Left ventricle myocardium inferior (tissue), 1 donor: Measurements from ENCODE around the gene AGTPBP1. TPM values are rescaled to one million over a fixed set of nuclear protein-coding genes. Genes with fewer than 3 reads are reported as not detected.

Source experiments
- DNase-seq: peaks from one replicate; pipeline ENCODE4 v3.0.0-alpha.2; 2020
- H3K27ac ChIP-seq: fragments of 200-600 bp; replicated peaks from 2 replicates; pipeline ENCODE4 v1.8.0; 2021
- H3K27me3 ChIP-seq: fragments of 200-600 bp; 2 replicates; pipeline ENCODE4 v1.8.0; 2021; ENCODE audit warnings: low read depth
- H3K36me3 ChIP-seq: fragments of 200-600 bp; 2 replicates; pipeline ENCODE4 v1.8.0; 2021
- H3K4me1 ChIP-seq: fragments of 200-600 bp; 2 replicates; pipeline ENCODE4 v1.8.0; 2021
- H3K4me3 ChIP-seq: fragments of 200-600 bp; 2 replicates; pipeline ENCODE4 v1.8.0; 2021; ENCODE audit warnings: mild to moderate bottlenecking, moderate library complexity
- H3K9me3 ChIP-seq: fragments of 200-600 bp; replicated peaks from 2 replicates; pipeline ENCODE4 v1.8.0; 2021
- intact Hi-C: fragments of 100-400 bp; cut with micrococcal nuclease; formaldehyde crosslinking; loops from one replicate; pipeline ENCODE4 v1.11.0; 2022
- total RNA-seq: library from RNA; stranded (reverse); fragmentation: NEBNext Ultra II Directional; extraction: Animal tissue kit (Norgen Biotek cat#: 25700); gene quantifications from one replicate; pipeline ENCODE4 v1.2.1, GENCODE V29; 2021
- TF ChIP-seq, protein P1 (sequence below): fragments of 200-600 bp; IDR thresholded peaks from 2 replicates; pipeline ENCODE4 v1.8.0; 2021; ENCODE audit warnings: antibody characterized with exemption, mild to moderate bottlenecking, borderline replicate concordance
- donor health status: DM: no; HTN: yes; CAD: no; lungs with severe emphysema.

AGTPBP1 gene
- total RNA-seq, 1 donor from 2014 or later: 52.5 TPM

DNA sequence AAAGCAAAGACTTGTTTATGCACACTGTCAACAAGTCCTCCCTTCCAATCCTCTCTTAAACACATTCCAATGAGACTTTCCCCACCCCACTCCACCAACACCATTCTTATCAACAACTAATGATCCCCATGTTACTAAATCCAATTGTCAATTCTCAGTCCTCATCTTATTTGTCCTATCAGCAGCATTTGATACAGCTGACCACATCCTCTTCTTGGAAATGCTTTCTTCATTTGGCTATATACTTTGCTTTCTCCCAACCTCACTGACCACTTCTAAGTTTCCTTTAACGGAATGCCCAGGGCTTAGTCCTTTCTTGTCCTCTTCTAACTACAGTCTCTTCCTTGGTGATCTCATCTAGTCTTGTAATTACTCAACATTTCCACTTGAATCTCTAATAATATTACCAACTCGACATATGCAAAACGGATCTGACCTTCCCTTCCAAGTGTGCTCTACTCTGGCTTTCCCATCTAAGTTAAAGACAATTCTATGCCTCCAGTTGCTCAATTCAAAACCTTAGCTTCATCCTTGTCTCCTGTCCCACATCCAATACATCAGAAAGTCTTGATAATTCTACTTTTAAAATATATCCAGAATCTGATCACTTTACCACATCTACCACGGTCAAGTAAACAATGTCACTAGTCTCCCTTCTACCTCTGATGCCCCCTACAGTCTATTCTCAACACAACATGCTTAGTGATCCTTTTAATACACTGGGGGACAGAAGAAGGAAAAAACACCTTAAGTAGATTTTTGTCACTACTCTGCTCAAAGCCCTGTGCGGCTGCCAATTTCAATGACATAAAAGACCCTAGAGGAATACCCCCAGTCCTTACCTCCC lies 25.5 kb downstream of the AGTPBP1 start:
- no peak for DNase-seq
- H3K9me3 ChIP-seq: no peaks in the 10 kb centered on the region
- H3K27me3 ChIP-seq: no peaks in the 10 kb centered on the region
- peaks cover 27% of the 10 kb centered on the region for H3K4me1 ChIP-seq
- no peaks in the 10 kb centered on the region for H3K36me3 ChIP-seq
- peak overlapping the region; percentile 6 for H3K27ac ChIP-seq
- TF ChIP-seq, protein P1, sequence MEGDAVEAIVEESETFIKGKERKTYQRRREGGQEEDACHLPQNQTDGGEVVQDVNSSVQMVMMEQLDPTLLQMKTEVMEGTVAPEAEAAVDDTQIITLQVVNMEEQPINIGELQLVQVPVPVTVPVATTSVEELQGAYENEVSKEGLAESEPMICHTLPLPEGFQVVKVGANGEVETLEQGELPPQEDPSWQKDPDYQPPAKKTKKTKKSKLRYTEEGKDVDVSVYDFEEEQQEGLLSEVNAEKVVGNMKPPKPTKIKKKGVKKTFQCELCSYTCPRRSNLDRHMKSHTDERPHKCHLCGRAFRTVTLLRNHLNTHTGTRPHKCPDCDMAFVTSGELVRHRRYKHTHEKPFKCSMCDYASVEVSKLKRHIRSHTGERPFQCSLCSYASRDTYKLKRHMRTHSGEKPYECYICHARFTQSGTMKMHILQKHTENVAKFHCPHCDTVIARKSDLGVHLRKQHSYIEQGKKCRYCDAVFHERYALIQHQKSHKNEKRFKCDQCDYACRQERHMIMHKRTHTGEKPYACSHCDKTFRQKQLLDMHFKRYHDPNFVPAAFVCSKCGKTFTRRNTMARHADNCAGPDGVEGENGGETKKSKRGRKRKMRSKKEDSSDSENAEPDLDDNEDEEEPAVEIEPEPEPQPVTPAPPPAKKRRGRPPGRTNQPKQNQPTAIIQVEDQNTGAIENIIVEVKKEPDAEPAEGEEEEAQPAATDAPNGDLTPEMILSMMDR: peak; percentile 9
- H3K4me3 ChIP-seq: no peak overlapping the region
- intact Hi-C loops: no loop called here

DNA sequence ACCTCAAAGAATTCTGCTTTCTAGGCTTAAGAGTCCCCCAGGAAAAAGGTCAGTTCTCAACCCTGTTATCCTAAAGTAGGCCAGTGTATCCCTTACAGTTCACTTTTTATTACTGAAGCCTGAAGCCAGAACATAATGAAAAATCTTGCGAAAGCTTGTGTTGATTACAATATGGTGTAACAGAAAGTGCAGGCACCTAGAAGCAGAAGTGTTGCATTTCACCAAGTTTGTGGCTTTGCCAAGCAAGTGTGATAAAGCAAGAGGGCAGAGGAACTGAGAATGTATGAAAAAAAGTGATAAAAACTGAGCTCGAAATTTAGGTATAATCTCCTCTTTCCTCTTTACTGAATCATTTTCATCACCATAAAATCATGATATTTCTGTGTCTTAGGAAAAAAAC lies 26.2 kb downstream of the AGTPBP1 start:
- H3K27me3 ChIP-seq: no peaks in the 10 kb centered on the region
- no peak for DNase-seq
- no peak overlapping the region for H3K4me3 ChIP-seq
- H3K9me3 ChIP-seq: no peaks in the 10 kb centered on the region
- H3K4me1 ChIP-seq: peaks cover 27% of the 10 kb centered on the region
- TF ChIP-seq, protein P1: no peak
- no peaks in the 10 kb centered on the region for H3K36me3 ChIP-seq
- intact Hi-C loops: no loop called here
- peak overlapping the region; percentile 6 for H3K27ac ChIP-seq

DNA sequence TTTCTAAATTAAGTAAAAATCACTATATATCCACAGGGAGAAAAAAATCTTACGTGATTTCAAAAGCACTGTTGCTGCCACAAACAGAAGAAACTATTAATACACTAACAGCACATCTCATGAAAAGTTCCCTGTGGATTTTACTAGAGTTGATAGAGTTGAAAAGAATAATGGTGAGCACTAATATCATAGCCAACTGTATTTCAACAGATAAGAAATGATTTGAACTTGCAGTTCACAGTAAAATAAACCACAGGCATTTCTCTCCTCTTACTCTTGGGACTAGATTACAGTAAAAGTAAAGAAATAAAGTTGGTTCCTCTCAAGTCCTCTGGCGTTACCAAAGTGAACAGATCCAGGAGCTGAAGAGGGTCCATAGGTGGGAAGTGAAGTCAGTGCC lies 27.9 kb downstream of the AGTPBP1 start:
- H3K36me3 ChIP-seq: peaks cover 5% of the 10 kb centered on the region
- H3K27ac ChIP-seq: no peak overlapping the region
- intact Hi-C loops: no loop called here

DNA sequence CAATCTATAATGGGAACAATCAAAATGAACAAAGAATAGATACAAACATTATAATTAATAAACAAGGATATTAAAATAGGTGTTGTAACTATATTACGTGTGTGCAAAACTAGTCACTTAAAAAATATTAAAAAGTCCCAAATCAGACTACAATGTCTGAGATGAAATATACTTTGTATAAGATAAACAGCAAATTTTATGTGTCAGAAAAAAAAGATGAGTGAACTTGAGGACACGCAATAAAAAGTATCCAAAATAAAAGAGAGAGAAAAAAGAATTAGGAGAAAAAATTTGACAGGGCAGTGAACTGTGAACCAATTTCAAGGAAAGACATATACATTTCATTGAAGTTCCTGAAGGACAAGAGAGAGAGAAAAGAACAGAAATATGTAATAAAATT lies 37.0 kb downstream of the AGTPBP1 start:
- peaks cover 5% of the 10 kb centered on the region for H3K36me3 ChIP-seq
- H3K27me3 ChIP-seq: no peaks in the 10 kb centered on the region
- DNase-seq: no peak
- peaks cover 19% of the 10 kb centered on the region for H3K4me1 ChIP-seq
- H3K9me3 ChIP-seq: peaks cover 15% of the 10 kb centered on the region
- intact Hi-C loops: loop anchor here (10.0 kb wide), 1 partner anchor 80 kb away; no protein-coding TSS in a partner anchor
- no peak overlapping the region for H3K27ac ChIP-seq
- TF ChIP-seq, protein P1: no peak
- H3K4me3 ChIP-seq: no peak overlapping the region

More for the DNA sequence above, 27.9 kb downstream of the AGTPBP1 start:
- TF ChIP-seq, protein P1: no peak
- Histone ChIP-seq H3K4me1 (peaks cover 27% of the 10 kb centered on the region), H3K4me3 (no peak overlapping the region), H3K27me3 (no peaks in the 10 kb centered on the region), H3K9me3 (peaks cover 9% of the 10 kb centered on the region)
- DNase-seq: no peak

DNA sequence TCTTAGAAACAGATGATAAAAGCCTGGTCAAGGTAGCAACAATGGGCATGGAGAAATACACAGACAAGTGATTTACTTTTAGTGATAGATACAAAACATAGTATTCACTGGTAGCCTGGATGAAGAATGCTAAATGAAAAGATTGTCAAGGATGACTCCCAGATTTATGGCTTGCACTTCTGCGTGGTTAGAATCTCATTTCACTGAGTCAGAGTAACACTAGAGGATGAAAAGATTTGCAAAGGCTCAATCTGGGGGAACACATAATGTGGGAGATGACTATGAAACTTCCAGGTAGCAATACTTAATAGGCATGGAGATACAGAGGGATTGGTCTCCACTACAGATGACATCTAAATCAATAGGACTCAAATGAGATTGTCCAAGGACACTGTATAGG lies 38.4 kb downstream of the AGTPBP1 start:
- Histone ChIP-seq H3K27ac (no peak overlapping the region), H3K4me3 (no peak overlapping the region), H3K9me3 (peaks cover 1% of the 10 kb centered on the region), H3K36me3 (no peaks in the 10 kb centered on the region), H3K27me3 (no peaks in the 10 kb centered on the region), H3K4me1 (peaks cover 19% of the 10 kb centered on the region)
- TF ChIP-seq, protein P1: no peak
- intact Hi-C loops: loop anchor here (10.0 kb wide), 1 partner anchor 81 kb away; no protein-coding TSS in a partner anchor
- no peak for DNase-seq
